Erythroblast (primary cell): Measurements from ENCODE around the gene LSM5.

Source experiments
- DNase-seq, 2 experiments: peaks; one replicate each; lab custom pipeline; 2025; lab: John Stamatoyannopoulos, UW
- GATA1 ChIP-seq: IDR thresholded peaks from 2 replicates; pipeline ENCODE4 v1.6.1; 2011; ENCODE audit warnings: low read depth, mild to moderate bottlenecking, control low read depth, low read length, moderate library complexity
- POLR2A ChIP-seq: IDR thresholded peaks from 2 replicates; pipeline ENCODE4 v1.6.1; 2011; ENCODE audit warnings: mild to moderate bottlenecking, low read length

The LSM5 gene

GRCh38 chr7:32490127-32490796 is at the start of gene LSM5:
TSS of gene LSM5 (minus strand) at chr7:32490380. CDS start at chr7:32490365, 15 bp downstream.
- TF ChIP-seq POLR2A (peak; percentile 83), GATA1 (no peak)
- peak; percentile 96 to 97 for DNase-seq

GRCh38 chr7:32539366-32539765 is 49.2 kb upstream of the LSM5 start:
- no peak for DNase-seq
- no peak for TF ChIP-seq POLR2A

GRCh38 chr7:32537760-32538159 is 47.6 kb upstream of the LSM5 start:
- TF ChIP-seq POLR2A (no peak), GATA1 (no peak)
- DNase-seq: no peak

DNA sequence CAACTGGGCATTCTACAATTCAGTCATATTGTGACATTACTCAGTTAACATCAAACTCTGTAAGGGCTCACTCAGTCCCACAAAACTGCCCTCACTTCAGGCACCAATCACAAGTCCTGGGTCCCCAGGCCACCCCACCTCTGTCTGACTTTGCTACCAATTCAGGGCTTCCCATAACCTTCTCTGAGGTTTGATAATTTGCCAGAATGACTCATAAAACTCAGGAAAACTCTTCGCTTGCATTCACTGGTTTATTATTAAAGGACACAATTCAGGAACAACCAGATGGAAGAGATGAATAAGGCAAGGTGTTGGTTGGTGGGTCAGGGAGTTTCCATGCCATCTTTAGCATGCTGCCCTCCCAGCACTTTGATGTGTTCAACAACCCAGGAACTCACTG is 46.4 kb upstream of the LSM5 start:
- no peak for TF ChIP-seq GATA1
- TF ChIP-seq POLR2A: no peak
- no peak for DNase-seq

DNA sequence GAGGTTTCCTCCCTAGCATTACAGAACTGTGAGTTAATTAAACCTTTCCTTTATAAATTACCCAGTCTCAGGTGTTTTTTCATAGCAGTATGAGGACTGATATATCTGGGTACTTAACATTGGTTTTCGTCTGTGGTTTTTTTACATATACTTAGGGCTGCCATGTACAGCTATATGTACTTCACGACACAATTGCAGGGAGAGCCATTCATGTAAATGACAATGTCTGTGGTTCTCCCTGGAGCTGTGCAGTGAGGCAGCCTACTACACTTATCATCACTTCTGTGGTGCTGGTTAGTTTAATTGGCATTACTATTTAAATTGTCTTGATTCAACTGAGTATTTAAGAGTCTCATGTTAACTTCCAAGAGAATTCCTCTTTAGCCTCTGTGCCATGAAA is 45.8 kb upstream of the LSM5 start:
- no peak for DNase-seq
- TF ChIP-seq GATA1 (no peak), POLR2A (no peak)

DNA sequence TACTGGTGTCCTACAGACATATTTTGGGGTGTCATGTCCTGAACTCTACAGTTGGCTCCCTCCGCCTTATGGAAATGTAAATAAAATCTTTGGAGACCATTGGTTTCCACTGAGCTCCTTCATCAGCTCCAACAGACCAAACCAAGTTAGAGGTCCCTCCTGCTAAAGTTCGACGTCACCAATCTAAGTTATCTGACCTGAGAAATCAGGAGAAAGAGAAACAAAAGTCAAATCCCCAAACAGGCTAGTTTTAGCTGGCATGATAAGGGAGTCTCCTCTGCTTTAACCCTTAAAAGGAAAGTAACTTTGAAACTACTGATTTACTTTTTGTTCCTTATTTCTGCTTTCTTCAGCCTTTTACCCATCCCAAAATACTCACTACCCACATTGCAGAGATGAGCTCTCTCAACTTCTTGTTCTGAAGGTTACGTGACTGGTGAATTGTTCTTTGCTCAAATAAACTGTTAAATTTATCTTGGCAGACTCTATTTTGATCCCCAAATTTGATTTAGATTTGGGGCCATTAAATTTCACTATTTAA is 45.1 kb upstream of the LSM5 start:
- TF ChIP-seq GATA1 (no peak), POLR2A (no peak)
- no peak for DNase-seq

DNA sequence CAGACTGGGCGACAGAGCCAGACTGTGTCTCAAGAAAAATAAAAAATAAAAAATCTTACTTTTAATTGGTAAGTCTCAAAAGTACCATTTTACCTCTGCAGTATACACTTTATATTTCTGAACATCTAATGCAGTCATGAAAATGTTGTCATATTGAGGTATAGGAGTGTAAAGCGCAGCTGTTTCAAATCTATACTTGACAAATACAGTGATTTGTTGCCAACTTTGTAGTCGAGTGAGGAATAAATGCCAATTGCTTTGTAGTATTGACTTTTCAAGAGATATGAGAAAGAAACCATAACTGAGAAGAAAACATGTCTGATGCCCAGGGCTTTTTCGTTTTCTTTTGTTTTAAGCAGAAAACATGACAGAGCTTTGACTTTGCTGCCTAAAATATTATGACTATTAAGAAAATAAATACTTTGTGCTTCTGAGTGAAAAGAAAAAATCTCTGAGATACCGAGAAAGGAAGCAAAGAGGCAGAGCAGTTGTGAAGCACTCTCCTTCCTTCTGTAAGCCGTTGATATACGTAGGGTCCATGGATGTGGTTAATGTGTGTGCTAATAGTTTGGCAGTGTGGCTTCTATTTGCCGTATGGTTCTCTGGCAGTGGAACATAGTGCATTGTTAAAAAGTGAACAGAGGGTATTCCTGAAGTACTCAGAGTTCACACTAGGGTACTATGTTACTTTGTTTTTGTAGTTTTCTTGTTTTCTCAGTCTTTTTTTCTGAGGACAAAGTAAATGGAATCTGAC is 43.3 kb upstream of the LSM5 start:
- no peak for DNase-seq
- no peak for TF ChIP-seq POLR2A
- no peak for TF ChIP-seq GATA1

- DNase-seq: no peak
- no peak for TF ChIP-seq POLR2A
- TF ChIP-seq GATA1: no peak
These were observed 42.5 kb upstream of the LSM5 start for GRCh38 chr7:32532716-32533115.

GRCh38 chr7:32532086-32532485 is 41.9 kb upstream of the LSM5 start:
- DNase-seq: no peak
- TF ChIP-seq POLR2A (no peak), GATA1 (no peak)

- no peak for DNase-seq
- TF ChIP-seq GATA1 (no peak), POLR2A (no peak)
These were observed 41.2 kb upstream of the LSM5 start for GRCh38 chr7:32531402-32531801.

GRCh38 chr7:32525839-32526238 is 35.7 kb upstream of the LSM5 start:
- TF ChIP-seq POLR2A (no peak), GATA1 (no peak)
- DNase-seq: no peak

DNA sequence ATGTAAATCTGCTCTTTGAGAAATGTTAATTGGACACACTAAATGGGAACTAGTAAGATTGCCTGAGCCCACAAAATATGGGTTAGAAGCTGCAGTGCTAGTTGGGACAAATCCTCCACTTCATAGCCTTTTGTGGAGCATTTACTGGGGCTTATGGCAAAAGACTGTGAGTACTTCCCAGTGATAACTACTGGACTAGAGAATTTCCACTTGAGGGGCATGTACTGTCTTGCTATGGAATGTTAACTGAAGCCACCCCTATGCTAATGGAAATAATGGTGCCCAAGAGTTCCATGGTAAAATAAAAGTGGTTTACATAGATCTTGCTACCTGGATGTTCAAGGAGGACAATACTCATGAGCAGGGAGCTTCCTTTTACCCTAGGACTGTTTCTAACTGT is 34.5 kb upstream of the LSM5 start:
- TF ChIP-seq POLR2A: no peak
- TF ChIP-seq GATA1: no peak

DNA sequence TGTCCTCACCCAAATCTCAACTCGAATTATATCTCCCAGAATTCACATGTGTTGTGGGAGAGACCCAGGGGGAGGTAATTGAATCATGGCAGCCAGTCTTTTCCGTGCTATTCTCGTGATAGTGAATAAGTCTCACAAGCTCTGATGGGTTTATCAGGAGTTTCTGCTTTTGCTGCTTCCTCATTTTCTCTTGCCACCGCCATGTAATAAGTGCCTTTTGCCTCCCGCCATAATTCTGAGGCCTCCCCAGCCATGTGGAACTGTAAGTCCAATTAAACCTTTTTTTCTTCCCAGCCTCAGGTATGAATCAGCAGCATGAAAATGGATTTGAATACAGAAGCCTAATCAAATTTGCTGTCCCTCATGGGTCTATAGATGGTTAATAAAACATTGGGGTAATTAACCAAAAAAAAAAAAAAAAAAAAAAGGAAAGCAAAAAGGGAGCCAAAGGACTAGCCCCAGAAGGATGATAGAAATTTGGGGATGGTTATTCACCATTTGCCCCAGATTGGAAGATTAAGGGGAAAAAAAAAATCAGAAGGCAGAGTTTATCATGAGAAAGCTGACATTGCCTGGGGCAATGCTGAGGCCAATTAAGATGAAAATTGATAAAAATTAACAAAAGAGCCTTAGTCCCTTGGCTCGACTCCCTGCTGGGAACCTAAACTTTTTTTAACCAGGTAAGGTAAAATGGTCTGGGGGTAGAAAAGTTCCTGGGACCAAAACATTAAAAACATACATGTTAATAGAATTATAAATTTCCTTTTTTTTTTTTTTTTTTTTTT is 32.8 kb upstream of the LSM5 start:
- no peak for DNase-seq

More for the DNA sequence above, 34.5 kb upstream of the LSM5 start:
- no peak for DNase-seq

More for the DNA sequence above, 32.8 kb upstream of the LSM5 start:
- TF ChIP-seq POLR2A (no peak), GATA1 (no peak)
